Activated T-cell treated with anti-CD3 and anti-CD28 coated beads for 1 hour (primary cell): ENCODE measurements around the gene PPP1R37.
"Not testable (repeated sequence)": the region's sequence is repeated elsewhere in the genome, so short reads cannot be mapped to it uniquely, and the experiment has no call there.

Experiments used
- DNase-seq: peaks from one replicate; pipeline ENCODE4 v3.0.0-alpha.2; 2020; ENCODE audit warnings: low read depth

PPP1R37 gene

GRCh38 chr19:45095496-45096413, 2.8 kb downstream of the PPP1R37 start:
- DNase-seq = no peak

- DNase-seq = no peak
Measured at GRCh38 chr19:45096700-45097099, 3.7 kb downstream of the PPP1R37 start.

DNA sequence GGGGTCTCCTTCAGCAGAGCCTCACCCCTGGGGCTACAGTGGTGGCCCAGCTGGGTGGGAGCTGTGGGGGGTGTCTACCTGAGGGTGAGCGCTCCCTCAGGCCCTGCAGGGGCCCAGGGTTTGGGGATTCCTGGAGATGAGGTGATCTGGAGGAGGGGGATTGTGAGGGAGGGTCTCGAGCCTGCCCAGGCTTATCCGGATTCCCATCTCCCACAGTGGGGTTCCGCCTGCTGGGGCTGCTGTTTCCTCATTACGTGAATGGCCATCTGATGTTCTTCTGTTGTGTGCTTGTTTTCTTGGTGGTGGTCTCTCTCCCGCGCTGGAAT, 4.4 kb downstream of the PPP1R37 start:
- DNase-seq = no peak

DNA sequence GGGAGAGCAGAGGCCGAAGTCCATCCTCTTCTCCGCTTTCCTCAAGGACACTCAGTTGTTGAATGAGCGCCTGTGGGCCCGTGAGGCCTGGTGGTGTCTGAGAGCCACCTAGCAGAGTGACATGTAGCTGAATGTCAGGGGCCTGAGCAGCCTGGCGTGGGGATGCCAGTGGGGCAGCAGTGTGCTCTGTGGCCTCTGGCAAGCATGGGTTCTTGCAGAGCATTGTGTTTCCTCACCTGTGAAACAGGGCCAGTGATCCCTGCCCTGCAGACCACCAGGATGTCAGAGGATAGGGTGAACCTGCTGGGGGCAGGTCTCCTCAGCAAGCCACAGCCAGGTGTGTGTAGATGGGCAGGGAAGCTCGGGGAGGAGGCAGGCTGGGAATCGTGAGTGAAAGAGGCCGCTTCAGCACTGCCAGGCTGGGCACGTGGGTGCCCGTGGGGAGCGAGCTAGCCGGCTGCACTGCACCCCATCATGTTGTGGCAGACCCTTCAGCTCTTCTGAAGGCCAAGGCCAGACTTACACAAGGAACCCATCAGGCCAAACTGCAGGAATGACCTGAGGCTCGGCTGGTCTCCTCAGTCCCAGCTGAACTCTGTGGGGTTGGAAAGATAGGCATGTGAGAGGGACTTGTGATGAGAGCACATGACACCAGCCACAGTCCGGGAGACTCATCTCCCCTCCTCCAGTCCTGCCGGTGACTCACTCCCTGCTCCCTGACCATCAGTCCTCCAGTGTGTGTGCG, 5.0 kb downstream of the PPP1R37 start:
- no peak for DNase-seq

DNA sequence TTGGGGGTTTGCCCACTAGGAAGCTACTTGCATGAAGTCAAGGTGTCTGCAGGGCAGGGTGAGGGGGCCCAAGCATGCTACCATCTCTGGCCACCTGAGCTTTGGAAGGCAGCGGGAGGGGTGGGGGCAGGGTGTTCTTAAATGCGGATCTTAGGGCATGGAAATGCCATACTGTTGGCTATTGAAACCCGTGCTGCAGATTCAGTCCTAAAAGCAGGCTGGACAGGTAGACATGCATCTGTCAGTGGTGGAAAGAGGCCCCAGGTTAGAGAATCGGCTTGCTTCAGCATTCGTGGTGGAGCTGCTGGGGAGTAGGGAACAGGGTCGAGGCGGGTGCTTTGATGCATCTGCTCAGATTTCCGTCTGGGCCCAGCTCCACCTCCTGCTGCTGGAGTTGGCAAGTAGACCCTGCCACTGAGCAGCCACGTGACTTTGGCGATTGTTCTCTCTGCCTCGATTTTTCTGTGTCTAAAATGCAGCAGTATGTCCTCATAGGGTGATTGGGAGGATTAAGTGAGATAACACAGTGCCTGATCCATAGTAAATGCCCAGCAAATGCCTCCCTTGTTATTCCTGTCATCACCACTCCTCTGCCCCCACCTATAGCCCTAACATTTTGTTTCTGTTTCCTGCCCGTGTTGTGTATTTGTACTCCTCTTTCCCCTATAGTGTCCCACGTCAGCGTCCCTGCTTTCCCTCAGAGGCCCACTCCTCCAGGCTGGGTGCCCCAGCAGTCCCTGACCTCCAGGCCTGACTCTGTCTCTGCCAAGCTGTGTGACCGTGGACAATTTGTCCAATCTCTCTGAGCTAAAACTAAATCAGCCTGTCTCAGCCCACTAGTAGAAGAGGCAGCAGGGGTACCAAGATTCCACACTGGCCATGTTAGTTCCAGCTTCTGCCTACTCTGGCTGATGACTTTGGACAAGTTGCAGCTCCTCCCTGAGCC, 5.8 kb downstream of the PPP1R37 start:
- no peak for DNase-seq

DNA sequence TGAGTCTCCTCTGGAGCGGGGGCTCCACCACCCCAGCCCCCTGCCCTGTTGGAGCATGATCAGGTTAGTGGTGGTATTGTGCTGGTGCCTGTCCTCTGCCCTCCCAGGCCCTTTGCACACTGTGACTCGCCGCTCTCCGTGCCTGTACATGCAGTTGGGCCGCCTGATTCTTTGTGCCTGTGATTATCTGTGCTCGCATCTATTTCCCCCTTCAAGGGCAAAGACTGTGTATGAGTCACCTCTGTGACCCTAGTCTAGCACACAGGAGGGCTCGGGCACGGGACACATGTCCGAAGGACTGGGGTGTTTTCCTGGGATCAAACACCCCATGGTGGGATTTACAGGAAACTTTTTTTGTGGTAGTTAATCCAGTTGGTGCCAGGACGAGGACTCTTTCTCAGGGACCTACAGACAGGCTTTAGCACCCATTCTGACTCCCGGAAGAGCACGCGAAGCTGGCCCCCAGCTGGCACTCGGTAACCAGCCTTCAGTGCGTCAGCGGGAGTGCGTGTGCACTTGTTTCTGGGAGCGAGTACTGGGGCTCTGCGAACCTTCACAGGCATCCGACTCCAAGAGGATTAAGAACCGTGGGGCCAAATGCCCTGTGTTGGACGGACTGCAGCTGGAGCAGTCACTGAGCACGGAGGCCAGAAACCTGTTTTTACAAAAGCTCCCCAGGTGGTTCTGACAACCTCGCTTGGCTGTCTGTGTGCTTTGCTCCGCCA, 6.7 kb downstream of the PPP1R37 start:
- DNase-seq = no peak

- no peak for DNase-seq
Measured at GRCh38 chr19:45100201-45100600, 7.2 kb downstream of the PPP1R37 start.

- DNase-seq = no peak
Measured at GRCh38 chr19:45100846-45101252, 7.9 kb downstream of the PPP1R37 start.

DNA sequence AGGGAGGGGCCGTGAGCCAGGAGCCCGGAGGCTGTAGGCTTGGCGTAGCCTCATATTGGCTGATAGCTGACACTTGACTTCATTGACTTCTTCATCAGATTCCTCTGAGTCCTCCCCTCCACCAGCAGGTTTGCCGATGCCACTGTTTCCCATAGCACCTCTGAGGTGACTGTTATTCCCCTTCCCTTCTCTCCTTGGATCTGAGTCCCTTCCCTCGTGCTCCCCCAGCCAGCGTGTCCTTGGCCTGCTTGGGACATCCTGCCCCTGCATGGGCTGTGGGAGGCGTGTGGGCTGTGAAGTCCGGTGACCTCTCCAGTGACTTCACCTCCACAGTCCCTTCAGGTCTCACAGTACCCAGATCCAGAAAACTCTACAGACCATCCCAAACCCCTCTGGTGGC, 8.8 kb downstream of the PPP1R37 start:
- DNase-seq = no peak

GRCh38 chr19:45102481-45102880, 9.5 kb downstream of the PPP1R37 start:
- no peak for DNase-seq

DNA sequence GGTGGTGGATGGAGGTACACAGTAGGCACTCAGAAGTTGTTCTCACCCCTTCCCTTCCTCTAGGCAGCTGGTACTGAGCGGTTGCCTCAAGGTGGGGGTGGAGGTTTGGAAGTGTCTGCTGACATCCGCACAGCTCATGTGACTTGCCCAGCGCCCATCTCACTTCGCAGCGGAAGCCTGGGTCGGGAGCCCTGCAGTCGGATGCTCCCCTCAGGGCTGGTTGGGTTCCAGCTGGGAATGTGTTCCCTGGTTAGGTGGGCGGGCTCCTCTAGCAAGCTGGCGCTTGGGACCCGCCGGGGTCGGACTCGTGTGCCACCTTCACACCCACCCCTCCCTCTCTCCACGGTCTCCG, 10.2 kb downstream of the PPP1R37 start:
- DNase-seq = no peak

- no peak for DNase-seq
Measured at GRCh38 chr19:45103508-45104319, 10.7 kb downstream of the PPP1R37 start.

- no peak for DNase-seq
Measured at GRCh38 chr19:45104658-45105349, 11.8 kb downstream of the PPP1R37 start.

- DNase-seq = not testable (repeated sequence)
Measured at GRCh38 chr19:45106363-45106762, 13.4 kb downstream of the PPP1R37 start.

GRCh38 chr19:45107621-45108150, 14.7 kb downstream of the PPP1R37 start:
- no peak for DNase-seq

- DNase-seq = no peak
Measured at GRCh38 chr19:45110851-45111266, 17.9 kb downstream of the PPP1R37 start.

- no peak for DNase-seq
Measured at GRCh38 chr19:45112111-45112827, 19.3 kb downstream of the PPP1R37 start.

DNA sequence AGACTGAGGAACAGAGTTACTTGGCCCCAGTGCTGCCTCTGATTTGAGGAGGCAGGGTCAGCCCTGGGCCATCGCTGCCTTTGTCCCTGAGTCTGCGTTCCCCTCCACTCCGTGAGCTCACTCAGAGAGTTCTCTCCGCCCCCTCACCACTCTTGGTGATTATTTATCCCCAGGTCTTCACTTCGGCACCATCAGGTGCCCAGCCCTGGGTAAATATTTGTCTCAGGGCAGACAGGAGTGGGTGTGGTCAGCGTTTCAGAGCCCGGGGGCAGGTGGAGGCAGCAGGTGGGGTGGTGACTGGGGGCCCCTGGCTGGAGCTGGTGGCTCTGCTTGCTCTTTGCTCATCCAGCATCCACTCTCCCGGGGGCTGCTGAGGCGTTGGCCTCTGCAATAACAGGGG, 20.6 kb downstream of the PPP1R37 start:
- no peak for DNase-seq

DNA sequence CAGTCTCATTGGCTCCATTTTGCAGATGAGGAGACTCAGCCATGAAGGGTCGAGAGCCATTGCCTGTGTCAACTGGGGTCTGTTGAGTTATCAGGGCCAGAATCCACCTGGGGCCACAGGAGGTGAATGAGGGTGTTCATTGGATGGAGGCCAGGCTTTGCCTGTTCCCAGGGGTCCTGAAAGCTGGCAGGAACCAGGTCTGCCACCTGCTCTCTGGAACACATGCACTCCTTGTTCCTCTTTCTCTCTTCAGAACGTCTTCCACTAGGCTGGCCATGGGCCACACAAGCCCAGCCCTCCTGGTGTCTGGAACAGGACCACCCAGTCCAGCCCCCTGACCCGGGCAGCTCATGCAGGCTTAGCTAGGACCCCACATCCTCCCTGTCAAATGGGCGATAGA, 21.1 kb downstream of the PPP1R37 start:
- no peak for DNase-seq
